K562 (cell line): ENCODE measurements around the gene CHERP. TPM values are rescaled to one million over a fixed set of nuclear protein-coding genes. Genes with fewer than 3 reads are reported as not detected.

Source experiments
- ATAC-seq: fragments of 200-7000 bp; cut with Tn5 transposase; 3 replicates; pipeline ENCODE4 v1.9.1; 2020; ENCODE audit warnings: moderate library complexity
- BruUV-seq: library from RNA; stranded (reverse); fragments of 400-500 nt; replicated peaks from 2 replicates; lab custom pipeline; 2021; lab: Mats Ljungman, UMichigan
- CTCF ChIA-PET: fragments of 300-600 bp; formaldehyde crosslinking; extraction: SDS; loops from one replicate; lab custom pipeline; 2021; ENCODE audit warnings: low intra/inter-chr PET ratio; lab: Yijun Ruan, JAX
- POLR2A ChIA-PET: fragments of 300-600, 350-650 bp; sonication (Branson Sonifier 250); formaldehyde crosslinking; extraction: SDS; loops from one replicate; lab custom pipeline; 2021; ENCODE audit warnings: antibody characterized with exemption, inconsistent platforms; lab: Yijun Ruan, JAX
- DNase-seq, 4 experiments: peaks; one replicate each; pipeline versions ENCODE4 v3.0.0 to v3.0.0-alpha.2; 2011 to 2018; ENCODE audit warnings: low spot score in 3 of 4, mixed read lengths in 3 of 4; ENCODE audit errors: extremely low read depth in 1 of 4
- FAIRE-seq: peaks from 2 replicates; lab custom pipeline; 2011; peaks lifted over from hg19 to GRCh38; lab: Jason Lieb, UNC
- H2AFZ ChIP-seq: 2 replicates; pipeline ENCODE4 v1.6.0; 2011; ENCODE audit warnings: low read depth, low read length, control low read depth, inconsistent platforms
- H3K27ac ChIP-seq: fragments of 200-600 bp; 3 replicates; pipeline ENCODE4 v1.8.0; 2011; ENCODE audit warnings: low read depth, mild to moderate bottlenecking, control low read depth, inconsistent platforms, low read length, moderate library complexity, mixed read lengths; ENCODE audit errors: extremely low read depth
- H3K27me3 ChIP-seq, 2 experiments: fragments of 300-600 bp in 1 of 2; 2 replicates in 1 of 2; 3 replicates in 1 of 2; pipeline versions ENCODE4 v1.6.0 to v1.8.0; 2011; ENCODE audit warnings: inconsistent platforms in 2 of 2, low read length in 2 of 2, mild to moderate bottlenecking in 1 of 2, mixed read lengths in 1 of 2, moderate library complexity in 1 of 2; ENCODE audit not compliant: control insufficient read depth in 2 of 2, insufficient read depth in 2 of 2
- H3K36me3 ChIP-seq: fragments of 300-600 bp; 3 replicates; pipeline ENCODE4 v1.8.0; 2011; ENCODE audit warnings: mild to moderate bottlenecking, low read length, inconsistent platforms; ENCODE audit not compliant: control insufficient read depth, insufficient read depth
- H3K4me1 ChIP-seq, 2 experiments: fragments of 200-600 bp in 1 of 2; replicated peaks in 1 of 2; 2 replicates in 1 of 2; 3 replicates in 1 of 2; pipeline versions ENCODE4 v1.5.1 to v1.8.0; 2011; ENCODE audit warnings: inconsistent platforms in 2 of 2, low read length in 2 of 2, mild to moderate bottlenecking in 1 of 2, mixed read lengths in 1 of 2, moderate library complexity in 1 of 2; ENCODE audit not compliant: control insufficient read depth in 2 of 2, insufficient read depth in 2 of 2
- H3K4me2 ChIP-seq: 2 replicates; pipeline ENCODE4 v1.6.1; 2011; ENCODE audit warnings: low read length, control low read depth, inconsistent platforms, mixed read lengths; ENCODE audit not compliant: insufficient read depth
- H3K4me3 ChIP-seq: fragments of 200-600 bp; sonication (generic), shearing (Covaris generic); 2 replicates; pipeline ENCODE4 v1.5.1; 2016; ENCODE audit warnings: control low read depth, inconsistent platforms
- H3K79me2 ChIP-seq: fragments of 200-600 bp; 3 replicates; pipeline ENCODE4 v1.8.0; 2011; ENCODE audit warnings: low read length, inconsistent platforms; ENCODE audit not compliant: control insufficient read depth, insufficient read depth
- H3K9ac ChIP-seq, 2 experiments: 2 replicates each; pipeline versions ENCODE4 v1.6.0 to v1.6.1; 2011; ENCODE audit warnings: low read depth in 2 of 2, low read length in 2 of 2, control low read depth in 1 of 2, inconsistent platforms in 1 of 2, mild to moderate bottlenecking in 1 of 2, mixed read lengths in 1 of 2; ENCODE audit not compliant: insufficient read depth in 1 of 2
- H3K9me1 ChIP-seq: one replicate; pipeline ENCODE4 v1.6.0; 2011; ENCODE audit warnings: inconsistent platforms, mild to moderate bottlenecking, low read length, moderate library complexity; ENCODE audit not compliant: control insufficient read depth, insufficient read depth
- H3K9me3 ChIP-seq: replicated peaks from 2 replicates; pipeline ENCODE4 v1.5.1; 2011; ENCODE audit warnings: low read depth, low read length, inconsistent platforms; ENCODE audit not compliant: control insufficient read depth, insufficient read depth
- H4K20me1 ChIP-seq: replicated peaks from 2 replicates; pipeline ENCODE4 v1.6.1; 2011; ENCODE audit warnings: low read length, inconsistent platforms, mixed read lengths; ENCODE audit not compliant: control insufficient read depth, insufficient read depth
- BRD4 ChIP-seq: fragments of 200-600 bp; sonication (generic); IDR thresholded peaks from 2 replicates; pipeline ENCODE4 v1.6.1; 2017; ENCODE audit warnings: inconsistent platforms
- POLR2G ChIP-seq: fragments of 200-400 bp; formaldehyde crosslinking; IDR thresholded peaks from 2 replicates; pipeline ENCODE4 v1.6.1; 2017; ENCODE audit warnings: low read depth, mild to moderate bottlenecking, antibody characterized with exemption, low read length, moderate library complexity
- RBFOX2 ChIP-seq: fragments of 200-400 bp; formaldehyde crosslinking; IDR thresholded peaks from 2 replicates; pipeline ENCODE4 v1.6.1; 2017; ENCODE audit warnings: low read depth, mild to moderate bottlenecking, low read length, moderate library complexity
- ZNF518B ChIP-seq: fragments of 250-450 bp; sonication (Bioruptor Pico); IDR thresholded peaks from 2 replicates; pipeline ENCODE4 v1.5.0; 2021; ENCODE audit warnings: mild to moderate bottlenecking, moderate library complexity
- ZNF584 ChIP-seq: fragments of 200-800 bp; sonication (Bioruptor generic); IDR thresholded peaks from 2 replicates; pipeline ENCODE4 v1.6.1; 2016; ENCODE audit warnings: low read depth, mild to moderate bottlenecking, missing genetic modification characterization, missing compliant biosample characterization
- WGBS: fragments of 100-300 bp; shearing (Covaris generic); methylation state at CpG from one replicate; pipeline ENCODE4 v1.1.6; 2016; ENCODE audit warnings: low coverage, mixed read lengths; ENCODE audit not compliant: insufficient coverage; ENCODE audit errors: missing lambda C conversion rate; 5-methylcytosine and 5-hydroxymethylcytosine counted together
- in situ Hi-C: fragments of 300-500 bp; cut with MboI; formaldehyde crosslinking; loops from 4 replicates; pipeline ENCODE4 v1.15.0; 2018; ENCODE audit warnings: inconsistent platforms, mixed read lengths
- intact Hi-C: fragments of 100-400 bp; cut with micrococcal nuclease; formaldehyde crosslinking; loops from 2 replicates; pipeline ENCODE4 v1.14.2; 2022
- polyA plus RNA-seq, 8 experiments: library from polyadenylated mRNA; depleted of rRNA in 4 of 8; stranded (reverse) in 5 of 8; unstranded in 3 of 8; fragments of >200 nt; fragmentation: Nextera tagmentation in 2 of 8; fragmentation: Illumina TruSeq in 1 of 8; extraction: Ambion mirVana in 2 of 8; extraction: Trizol in 1 of 8; gene quantifications; 2 replicates each; pipeline versions ENCODE4 v1.2.1 to v1.2.3, GENCODE V29; 2011 to 2014; ENCODE audit warnings: inconsistent platforms in 1 of 8, missing spikeins in 1 of 8
- total RNA-seq, 7 experiments: library from RNA; depleted of rRNA in 6 of 7; stranded (reverse); fragments of >200 nt in 6 of 7; fragmentation: Illumina TruSeq in 2 of 7; extraction: Trizol in 2 of 7; gene quantifications; 2 replicates each; pipeline versions ENCODE4 v1.2.1 to v1.2.3, GENCODE V29; 2011 to 2021; ENCODE audit warnings: low replicate concordance in 1 of 7

Gene CHERP
- total and polyA plus RNA-seq, 9 of the 15 experiments (the other 6 are each of a cell fraction or from before 2014, with no cell fraction given), result 0.60 to 85.1 (median 7.8) TPM

DNA sequence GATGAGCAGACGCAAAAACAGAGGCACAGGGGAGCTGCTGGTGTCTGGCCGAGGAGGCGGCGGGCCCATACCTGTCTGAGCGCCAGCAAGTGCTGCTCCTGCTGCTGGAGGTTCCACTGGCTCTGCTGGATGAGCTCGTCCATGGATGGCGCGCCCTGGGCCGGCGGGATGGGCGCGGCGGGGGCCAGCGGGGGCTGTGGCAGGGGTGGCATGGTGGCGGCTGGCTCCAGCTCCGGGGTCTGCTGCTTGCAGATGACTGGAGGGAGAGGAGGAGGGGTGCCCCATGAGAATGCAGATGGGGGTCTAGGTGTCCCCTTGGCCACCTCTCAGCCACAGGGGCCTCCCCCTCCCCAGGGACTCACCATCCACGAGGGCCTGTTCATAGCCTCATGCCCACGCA lies 6.9 kb downstream of the CHERP start:
- Histone ChIP-seq H3K27ac (no peak overlapping the region), H3K36me3 (peaks cover 97% of the 10 kb centered on the region), H3K9me3 (no peaks in the 10 kb centered on the region; the same call in 1 of the 2 replicates), H3K4me3 (no peak overlapping the region)
- WGBS, result 96% methylated on average over 8 of the region's 18 CpGs
- TF ChIP-seq POLR2G, result peak; percentile 48
- TF ChIP-seq ZNF584 (CRISPR knock-in tag), result no peak
- no peak for TF ChIP-seq BRD4
- peak; percentile 42 for TF ChIP-seq RBFOX2
- TF ChIP-seq ZNF518B (CRISPR knock-in tag), result no peak
- TF ChIP-seq, all 486 proteins: peak for 2
- H2AFZ ChIP-seq, result no peak overlapping the region
- H3K4me2 ChIP-seq, result no peak overlapping the region
- ATAC-seq (no peak), FAIRE-seq (no peak), DNase-seq (peak in 1 of 4 experiments; percentile 8)
- H3K27me3 ChIP-seq, result no peaks in the 10 kb centered on the region; a peak in 1 of 5 replicates
- in situ Hi-C loops (no loop called here), intact Hi-C loops (no loop called here)
- peaks cover 6% of the 10 kb centered on the region for H3K9me1 ChIP-seq
- H4K20me1 ChIP-seq, result peaks cover 27% of the 10 kb centered on the region
- ChIA-PET CTCF (no interaction called here), POLR2A (interaction anchor here (1.9 kb wide), 1 partner anchor 13 kb away, joined by 9 read pairs; no protein-coding TSS in a partner anchor)
- H3K4me1 ChIP-seq, result peaks cover 0 to 17% of the 10 kb centered on the region in 2 experiments; a peak in 2 of 5 replicates
- H3K9ac ChIP-seq, result no peak overlapping the region
- peaks cover 46% of the 10 kb centered on the region for H3K79me2 ChIP-seq
- no TSS peak for BruUV-seq
